DOHH2 (cell line): ENCODE results near the gene GUCY1A2.

ENCODE experiments used
- CTCF ChIP-seq: fragments of 200-600 bp; sonication (generic); IDR thresholded peaks from one replicate; pipeline ENCODE4 v1.5.1; 2014; ENCODE audit warnings: antibody characterized with exemption, mild to moderate bottlenecking, low read depth, low read length; ENCODE audit not compliant: poor library complexity, severe bottlenecking
- EZH2phosphoT487 ChIP-seq: fragments of 200-600 bp; sonication (generic); IDR thresholded peaks from 2 replicates; pipeline ENCODE4 v1.6.1; 2017; ENCODE audit warnings: borderline replicate concordance, mild to moderate bottlenecking, antibody characterized with exemption, low read length, moderate library complexity, mixed read lengths

DNA sequence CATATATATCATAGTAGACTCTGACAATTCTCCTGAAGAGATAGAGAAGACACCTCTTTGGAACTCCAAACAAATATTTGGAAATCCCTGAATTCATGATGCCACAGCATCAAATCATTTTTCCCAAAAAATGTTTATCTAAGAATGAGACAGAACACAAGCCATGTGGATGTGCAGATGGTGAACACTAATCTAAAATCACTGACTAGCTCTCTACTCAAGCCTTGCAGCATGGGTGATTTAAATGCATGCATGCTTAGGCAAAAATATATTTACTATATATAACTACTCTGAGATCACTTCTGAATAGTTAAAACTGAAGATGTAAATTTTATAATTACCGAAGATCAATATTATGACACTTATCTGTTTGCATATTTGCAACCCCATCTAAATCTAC, 289.9 kb downstream of the GUCY1A2 start:
- no peak for TF ChIP-seq CTCF
- TF ChIP-seq EZH2phosphoT487 = no peak
